Effector memory CD4-positive, alpha-beta T cell (primary cell): ENCODE measurements around the gene IQCE.
"Not testable (repeated sequence)": the region's sequence is repeated elsewhere in the genome, so short reads cannot be mapped to it uniquely, and the experiment has no call there.

Experiments
- DNase-seq, 3 donors: peaks; one replicate each; pipeline ENCODE4 v3.0.0-alpha.2; 2020
- H3K27ac ChIP-seq: 2 replicates; pipeline ENCODE4 v1.7.0; 2013; ENCODE audit warnings: mild to moderate bottlenecking, low read length, moderate library complexity; ENCODE audit not compliant: insufficient read depth, poor library complexity, severe bottlenecking
- H3K27me3 ChIP-seq: replicated peaks from 2 replicates; pipeline ENCODE4 v1.7.0; 2013; ENCODE audit warnings: mild to moderate bottlenecking, low read length; ENCODE audit not compliant: insufficient read depth, control insufficient read depth, poor library complexity, severe bottlenecking
- H3K36me3 ChIP-seq: 2 replicates; pipeline ENCODE4 v1.7.0; 2013; ENCODE audit warnings: mild to moderate bottlenecking, low read length, moderate library complexity; ENCODE audit not compliant: control insufficient read depth, insufficient read depth
- H3K4me1 ChIP-seq: 2 replicates; pipeline ENCODE4 v1.7.0; 2013; ENCODE audit warnings: low read length, mild to moderate bottlenecking; ENCODE audit not compliant: control insufficient read depth, insufficient read depth, poor library complexity, severe bottlenecking
- H3K4me3 ChIP-seq: 2 replicates; pipeline ENCODE4 v1.7.0; 2013; ENCODE audit warnings: low read length, low read depth, mild to moderate bottlenecking; ENCODE audit not compliant: insufficient read depth, poor library complexity, severe bottlenecking
- H3K9me3 ChIP-seq: 2 replicates; pipeline ENCODE4 v1.7.0; 2013; ENCODE audit warnings: mild to moderate bottlenecking, low read length, moderate library complexity; ENCODE audit not compliant: control insufficient read depth

The IQCE gene

DNA sequence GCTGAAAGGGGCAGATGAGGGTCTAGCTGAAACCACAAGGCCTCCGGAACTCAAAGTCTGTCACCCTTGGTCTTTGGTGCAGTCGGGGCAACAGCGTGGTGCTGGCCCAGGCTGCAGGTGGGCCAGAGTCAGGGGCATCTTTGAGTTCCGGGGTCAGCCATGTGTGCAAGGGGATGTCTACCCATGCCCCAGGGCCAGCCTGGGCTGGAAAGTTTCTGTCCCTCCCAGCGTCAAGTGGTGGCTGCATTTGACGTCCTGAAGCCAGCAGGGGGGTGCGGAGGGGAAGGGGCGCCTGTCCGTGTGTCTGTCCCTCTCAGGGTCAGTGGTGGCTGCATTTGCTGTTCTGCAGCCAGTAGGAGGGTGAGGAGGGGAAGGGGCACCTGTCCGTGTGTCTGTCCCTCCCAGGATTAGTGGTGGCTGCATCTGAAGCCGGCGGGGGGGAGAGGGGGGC lies 4.1 kb upstream of the IQCE start:
- no peak for DNase-seq
- Histone ChIP-seq H3K4me3 (peak overlapping the region; percentile 94), H3K27ac (peak overlapping the region; percentile 98), H3K27me3 (no peaks in the 10 kb centered on the region), H3K36me3 (no peaks in the 10 kb centered on the region), H3K9me3 (no peaks in the 10 kb centered on the region), H3K4me1 (peaks cover 23% of the 10 kb centered on the region)

DNA sequence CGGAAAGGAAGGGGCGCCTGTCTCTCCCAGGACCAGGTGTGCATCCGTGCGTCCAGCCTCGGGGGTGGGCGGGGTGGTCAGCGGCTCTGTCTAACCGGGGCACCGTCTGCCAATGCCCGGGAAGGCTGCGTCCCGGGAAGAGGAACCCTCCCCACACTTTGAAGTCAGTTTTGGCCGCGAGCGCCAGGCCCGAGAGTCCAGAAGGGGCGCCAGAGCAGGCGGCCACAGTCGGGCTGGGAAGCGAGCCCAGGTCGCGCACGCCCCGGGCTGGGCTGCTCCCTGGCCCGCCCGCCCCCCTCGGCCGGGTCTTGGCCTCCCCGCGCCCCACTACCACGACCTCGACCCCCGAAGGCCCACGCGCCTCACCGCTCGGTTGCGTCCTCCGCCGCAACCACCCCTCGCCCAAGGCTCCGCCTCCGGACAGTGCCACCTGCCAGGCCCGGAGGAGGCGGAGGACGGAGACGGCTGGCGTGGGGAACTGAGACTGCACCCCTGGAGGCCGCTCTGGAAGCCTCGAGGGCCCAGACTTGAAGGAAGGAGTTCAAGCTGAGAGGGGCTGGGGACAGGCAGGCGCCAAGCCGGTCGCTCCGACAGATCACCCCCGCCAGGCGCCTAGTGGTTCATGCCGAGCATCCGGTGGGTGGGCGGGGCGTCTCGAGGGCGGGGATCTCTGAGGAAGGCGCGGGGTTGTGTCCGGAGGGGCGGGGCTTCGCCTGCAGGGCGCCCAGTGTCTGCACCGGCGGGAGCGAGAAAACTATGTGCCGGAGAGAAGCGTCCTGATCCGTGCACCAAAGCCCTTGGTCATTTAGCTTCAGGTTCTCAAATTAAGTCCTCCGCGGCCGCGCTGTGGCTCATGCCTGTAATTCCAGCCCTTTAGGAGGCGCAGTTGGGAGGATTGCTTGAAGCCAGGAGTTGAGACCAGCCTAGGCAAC lies 3.4 kb upstream of the IQCE start, which contains the start of gene BRAT1:
Gene BRAT1, minus strand, starts transcription at position 404 of the 932 bp plus-strand sequence. CDS start 1,093 bp downstream, outside the sequence.
- Histone ChIP-seq H3K36me3 (no peaks in the 10 kb centered on the region), H3K27me3 (no peaks in the 10 kb centered on the region), H3K4me1 (peaks cover 26% of the 10 kb centered on the region), H3K4me3 (peak within 1 kb of the TSS; percentile 94), H3K27ac (peak within 1 kb of the TSS; percentile 98), H3K9me3 (no peaks in the 10 kb centered on the region)
- DNase-seq: peak; percentile 91

DNA sequence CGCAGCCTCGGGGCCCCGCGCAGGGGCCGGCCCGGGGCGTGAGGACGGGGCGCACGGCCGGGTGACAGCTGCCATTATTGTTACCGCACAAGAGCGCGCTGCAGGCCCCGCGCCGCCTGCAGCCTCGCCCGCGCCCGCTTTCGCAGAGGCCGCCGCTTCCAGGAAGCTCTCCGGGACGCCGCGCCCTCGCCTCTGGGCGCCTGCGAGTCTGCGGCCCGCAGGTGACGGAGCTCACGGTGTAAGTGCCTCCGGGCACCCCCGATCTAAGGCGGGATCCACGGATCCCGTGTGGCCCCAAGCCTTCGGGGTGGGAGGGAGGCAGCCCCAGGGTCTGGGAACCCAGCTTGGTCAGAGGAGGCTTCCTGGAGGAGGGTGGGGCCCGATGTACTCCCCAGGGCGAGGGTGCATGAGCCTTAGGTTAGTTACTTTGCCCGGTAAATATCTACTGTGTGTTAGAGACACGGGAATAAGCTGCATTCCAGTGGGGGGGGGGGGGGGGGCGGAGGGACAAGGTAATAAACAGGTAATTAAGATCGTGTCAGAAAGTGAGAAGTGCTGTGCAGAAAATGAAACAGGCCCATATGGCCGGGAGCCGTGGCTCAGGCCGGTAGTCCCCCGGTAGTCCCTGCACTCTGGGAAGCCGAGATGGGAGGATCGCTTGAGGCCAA lies 638 bp downstream of the IQCE start:
- peak overlapping the region; percentile 68 for H3K4me3 ChIP-seq
- H3K27me3 ChIP-seq: no peaks in the 10 kb centered on the region
- H3K4me1 ChIP-seq: peaks cover 16% of the 10 kb centered on the region
- DNase-seq: no peak
- no peaks in the 10 kb centered on the region for H3K9me3 ChIP-seq
- H3K27ac ChIP-seq: peak overlapping the region; percentile 60
- H3K36me3 ChIP-seq: no peaks in the 10 kb centered on the region

DNA sequence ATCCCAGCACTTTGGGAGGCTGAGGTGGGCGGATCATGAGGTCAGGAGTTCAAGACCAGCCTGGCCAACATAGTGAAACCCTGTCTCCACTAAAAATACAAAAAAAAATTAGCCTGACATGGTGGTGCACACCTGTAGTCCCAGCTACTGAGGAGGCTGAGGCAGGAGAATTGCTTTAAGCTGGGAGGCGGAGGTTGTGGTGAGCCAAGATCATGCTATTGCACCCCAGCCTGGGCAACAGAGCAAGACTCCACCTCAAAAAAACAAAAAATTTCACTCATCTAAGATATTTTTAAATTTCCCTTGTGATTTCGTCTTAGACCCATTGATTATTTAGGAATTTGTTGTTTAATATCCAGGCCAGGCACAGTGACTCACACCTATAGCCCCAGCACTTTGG lies 5.2 kb downstream of the IQCE start:
- H3K36me3 ChIP-seq, H3K9me3 ChIP-seq, DNase-seq, H3K4me1 ChIP-seq, H3K27me3 ChIP-seq, H3K27ac ChIP-seq, H3K4me3 ChIP-seq: not testable (repeated sequence)

DNA sequence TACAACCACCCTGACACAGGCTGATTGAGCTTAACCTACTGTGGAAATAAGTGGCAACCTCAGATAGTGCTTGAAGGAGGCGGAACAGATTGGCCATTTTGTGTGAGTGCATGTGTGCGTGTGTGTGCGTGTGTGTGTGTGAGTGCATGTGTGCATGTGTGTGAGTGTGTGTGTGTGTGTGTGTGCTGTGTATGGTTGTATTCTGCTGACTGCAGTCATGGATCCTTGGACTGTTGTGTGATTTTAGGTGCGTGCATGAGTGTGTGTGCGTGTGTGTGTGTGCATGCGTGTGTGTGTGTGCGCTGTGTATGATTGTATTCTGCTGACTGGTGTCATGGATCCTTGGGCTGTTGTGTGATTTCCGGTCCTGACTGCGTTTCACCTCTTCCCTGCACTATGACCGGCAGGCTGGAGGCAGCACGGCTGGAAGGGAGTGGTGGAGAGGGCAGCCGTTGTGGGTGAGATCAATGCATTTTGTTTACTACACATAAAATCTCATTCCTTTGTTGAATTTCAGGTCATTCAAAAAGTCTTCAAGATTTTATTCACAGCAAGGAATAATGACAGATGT lies 6.3 kb downstream of the IQCE start:
- Histone ChIP-seq H3K9me3 (no peaks in the 10 kb centered on the region), H3K4me3 (no peak overlapping the region), H3K27me3 (no peaks in the 10 kb centered on the region), H3K27ac (no peak overlapping the region), H3K4me1 (no peaks in the 10 kb centered on the region), H3K36me3 (no peaks in the 10 kb centered on the region)
- DNase-seq: no peak

DNA sequence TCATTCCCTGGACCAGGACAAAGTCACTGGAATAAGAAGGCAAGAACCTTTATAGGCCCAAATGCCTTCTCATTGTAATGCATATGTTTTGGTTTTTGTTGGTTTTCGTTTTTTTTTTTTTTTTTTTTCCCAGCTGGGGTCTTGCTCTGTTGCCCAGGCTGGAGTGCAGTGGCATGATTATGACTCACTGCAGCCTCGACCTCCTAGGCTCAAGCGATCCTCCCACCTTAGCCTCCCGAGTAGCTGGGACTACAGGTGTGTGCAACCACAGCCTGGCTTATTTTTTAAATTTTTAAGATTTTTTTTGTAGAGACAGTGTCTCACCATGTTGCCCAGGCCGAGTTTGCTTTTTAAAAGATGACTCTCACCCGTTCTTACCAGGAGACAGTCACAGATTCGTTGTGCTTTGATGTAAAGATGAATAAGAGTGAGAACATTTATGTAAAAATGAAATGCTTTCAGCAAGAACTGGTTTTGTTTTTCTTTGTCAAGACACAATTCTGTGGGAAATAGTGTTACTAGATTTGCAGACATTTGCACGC lies 7.6 kb downstream of the IQCE start:
- Histone ChIP-seq H3K4me1 (no peaks in the 10 kb centered on the region), H3K36me3 (no peaks in the 10 kb centered on the region), H3K27ac (no peak overlapping the region), H3K4me3 (no peak overlapping the region), H3K9me3 (no peaks in the 10 kb centered on the region), H3K27me3 (no peaks in the 10 kb centered on the region)
- no peak for DNase-seq

DNA sequence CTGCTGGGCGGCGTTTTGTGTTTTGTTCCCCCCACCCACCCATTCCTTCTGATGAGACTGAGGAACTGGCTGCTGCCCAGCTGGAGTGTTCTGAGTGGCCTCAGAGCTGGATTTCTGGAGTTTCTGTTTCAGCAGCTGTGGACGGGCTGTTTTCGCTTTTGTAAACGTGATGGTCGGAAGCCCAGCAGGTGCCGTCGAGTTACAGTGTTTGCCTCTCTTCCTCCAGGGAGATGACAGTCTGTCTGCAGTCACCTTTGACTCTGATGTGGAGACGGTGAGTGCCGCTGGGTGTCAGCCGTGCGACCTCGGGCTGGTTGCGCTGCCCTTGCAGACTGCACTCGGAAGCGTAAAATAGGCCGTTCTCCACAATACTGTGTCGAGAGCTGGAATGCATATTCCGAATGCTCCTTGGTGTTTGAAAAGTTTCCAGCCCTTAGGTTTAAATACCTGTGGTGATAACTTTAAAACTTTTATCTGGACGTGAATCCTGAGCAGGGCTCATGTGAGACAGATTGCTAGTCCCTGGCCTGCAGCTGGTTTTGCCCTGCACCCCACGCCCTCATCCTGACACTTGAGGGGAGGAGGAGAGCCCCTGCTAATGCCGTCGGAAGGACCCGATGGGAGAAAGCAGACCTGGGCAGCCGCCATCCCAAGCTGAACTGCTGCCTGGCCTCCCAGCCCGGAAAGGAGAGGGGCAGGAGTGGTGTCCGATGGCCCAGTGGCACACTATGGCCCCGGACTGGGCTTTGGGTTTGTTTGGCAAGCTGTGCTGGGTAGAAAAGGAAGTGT lies 8.3 kb downstream of the IQCE start:
- DNase-seq: no peak
- Histone ChIP-seq H3K27me3 (no peaks in the 10 kb centered on the region), H3K9me3 (no peaks in the 10 kb centered on the region), H3K27ac (no peak overlapping the region), H3K4me1 (no peaks in the 10 kb centered on the region), H3K36me3 (no peaks in the 10 kb centered on the region), H3K4me3 (no peak overlapping the region)

DNA sequence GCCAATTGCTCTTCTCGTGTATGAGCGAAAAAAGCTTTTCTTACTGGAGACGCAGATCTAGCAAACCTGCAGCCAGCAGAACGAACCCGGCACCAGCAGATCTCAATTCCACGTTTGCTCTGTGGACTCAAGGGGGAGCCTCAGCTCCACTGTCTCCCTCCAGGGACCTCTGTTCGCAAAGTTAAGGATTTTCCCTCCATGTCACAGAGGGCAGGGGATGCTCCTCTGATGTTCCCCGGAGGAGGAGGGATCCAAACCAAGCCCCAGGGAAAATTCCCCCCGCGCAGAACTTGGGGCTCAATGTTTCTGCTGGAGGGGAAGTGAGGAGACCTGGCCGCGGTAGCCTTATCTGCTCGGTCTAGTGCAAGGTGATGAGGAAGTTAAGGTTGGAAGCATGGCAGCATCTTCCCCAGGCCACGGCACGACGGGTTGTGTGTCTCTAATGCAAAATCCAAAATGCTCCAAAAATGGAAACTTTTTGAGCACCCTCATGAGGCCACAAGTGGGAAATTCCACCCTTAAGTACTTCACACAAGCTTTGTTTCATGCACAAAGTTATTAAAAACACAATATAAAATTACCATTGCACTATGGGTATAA lies 9.0 kb downstream of the IQCE start:
- no peak for DNase-seq
- no peak overlapping the region for H3K27ac ChIP-seq
- no peaks in the 10 kb centered on the region for H3K4me1 ChIP-seq
- no peak overlapping the region for H3K4me3 ChIP-seq
- H3K36me3 ChIP-seq: no peaks in the 10 kb centered on the region
- no peaks in the 10 kb centered on the region for H3K9me3 ChIP-seq
- H3K27me3 ChIP-seq: no peaks in the 10 kb centered on the region

DNA sequence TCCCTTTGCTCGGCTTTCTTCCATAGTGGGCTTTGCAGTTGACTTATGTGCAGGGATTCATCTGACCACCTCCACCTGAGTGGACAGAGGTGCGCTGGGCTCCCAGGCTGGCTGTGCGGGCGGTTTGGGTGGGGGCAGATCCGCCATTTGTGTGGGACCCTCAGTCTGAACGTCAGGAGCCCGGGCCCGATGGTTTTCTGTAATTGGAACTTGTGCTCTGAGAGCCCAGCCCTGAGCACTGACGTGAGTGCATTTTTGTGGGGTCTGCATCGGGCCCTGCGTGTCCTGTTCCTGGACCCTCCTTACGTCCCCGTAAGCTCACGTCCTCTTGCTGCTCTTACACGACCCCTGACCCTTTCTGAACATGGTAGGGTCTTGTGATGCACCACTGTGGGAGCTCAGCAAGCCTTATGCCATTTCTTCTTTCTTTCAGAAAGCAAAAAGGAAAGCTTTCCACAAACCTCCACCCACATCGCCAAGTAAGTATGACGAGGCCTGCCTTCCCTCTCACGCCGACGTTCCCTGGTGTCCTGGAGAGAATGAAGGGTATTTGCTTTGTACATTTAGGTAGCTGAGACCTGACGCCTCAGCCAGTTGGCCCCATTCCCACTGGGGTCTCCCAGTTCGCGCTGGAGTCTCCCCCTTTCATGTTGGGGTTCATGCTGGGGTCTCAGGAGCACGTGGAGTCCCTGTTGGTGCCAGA lies 9.9 kb downstream of the IQCE start:
- Histone ChIP-seq H3K4me3 (no peak overlapping the region), H3K9me3 (no peaks in the 10 kb centered on the region), H3K36me3 (no peaks in the 10 kb centered on the region), H3K27ac (no peak overlapping the region), H3K4me1 (no peaks in the 10 kb centered on the region), H3K27me3 (no peaks in the 10 kb centered on the region)
- DNase-seq: no peak
